MM.1S (cell line): ENCODE measurements around the gene STARD10.

ENCODE experiments used
- DNase-seq: peaks from one replicate; pipeline ENCODE4 v3.0.0-alpha.2; 2015
- H2AFZ ChIP-seq: fragments of 300-600 bp; sonication (generic); 2 replicates; pipeline ENCODE4 v1.6.0; 2016; ENCODE audit warnings: antibody characterized with exemption, low read length
- H3F3A ChIP-seq: fragments of 300-600 bp; sonication (generic); 2 replicates; pipeline ENCODE4 v1.6.1; 2016; ENCODE audit warnings: mild to moderate bottlenecking, antibody characterized with exemption, low read length, moderate library complexity, mixed read lengths; ENCODE audit not compliant: insufficient read depth
- H3K27ac ChIP-seq: fragments of 300-600 bp; sonication (generic); 2 replicates; pipeline ENCODE4 v1.5.1; 2016; ENCODE audit warnings: mild to moderate bottlenecking, low read length
- H3K27me3 ChIP-seq: fragments of 300-600 bp; sonication (generic); replicated peaks from 2 replicates; pipeline ENCODE4 v1.6.0; 2016; ENCODE audit warnings: low read length; ENCODE audit not compliant: insufficient read depth
- H3K36me3 ChIP-seq: fragments of 300-600 bp; sonication (generic); replicated peaks from 2 replicates; pipeline ENCODE4 v1.6.1; 2016; ENCODE audit warnings: mild to moderate bottlenecking, low read length, mixed read lengths; ENCODE audit not compliant: insufficient read depth
- H3K4me1 ChIP-seq: fragments of 300-600 bp; sonication (generic); 2 replicates; pipeline ENCODE4 v1.6.1; 2016; ENCODE audit warnings: low read length, mixed read lengths
- H3K4me2 ChIP-seq: fragments of 300-600 bp; sonication (generic); 2 replicates; pipeline ENCODE4 v1.6.0; 2016; ENCODE audit warnings: low read depth, low read length
- H3K4me3 ChIP-seq: fragments of 300-600 bp; sonication (generic); 2 replicates; pipeline ENCODE4 v1.5.1; 2016; ENCODE audit warnings: low read length, mixed read lengths
- H3K79me2 ChIP-seq: fragments of 300-600 bp; sonication (generic); 2 replicates; pipeline ENCODE4 v1.6.1; 2016; ENCODE audit warnings: mixed run types, low read length, mixed read lengths
- H3K9ac ChIP-seq: fragments of 300-600 bp; sonication (generic); 2 replicates; pipeline ENCODE4 v1.6.1; 2016; ENCODE audit warnings: low read length, mixed read lengths
- H3K9me2 ChIP-seq: fragments of 300-600 bp; sonication (generic); replicated peaks from 2 replicates; pipeline ENCODE4 v1.6.1; 2016; ENCODE audit warnings: mild to moderate bottlenecking, low read length, mixed read lengths; ENCODE audit not compliant: insufficient read depth
- H3K9me3 ChIP-seq: fragments of 300-600 bp; sonication (generic); replicated peaks from 2 replicates; pipeline ENCODE4 v1.6.1; 2016; ENCODE audit warnings: mild to moderate bottlenecking, low read length, mixed read lengths; ENCODE audit not compliant: insufficient read depth
- H4K20me1 ChIP-seq: fragments of 300-600 bp; sonication (generic); 2 replicates; pipeline ENCODE4 v1.6.1; 2016; ENCODE audit warnings: mild to moderate bottlenecking, low read length, moderate library complexity, mixed read lengths; ENCODE audit not compliant: insufficient read depth
- EZH2 ChIP-seq: fragments of 300-600 bp; sonication (generic); optimal IDR thresholded peaks from 2 replicates; pipeline ENCODE3; 2017; ENCODE audit warnings: low read depth, mild to moderate bottlenecking, antibody characterized with exemption, low read length, mixed read lengths
- EZH2phosphoT487 ChIP-seq: fragments of 300-600 bp; sonication (generic); IDR thresholded peaks from 2 replicates; pipeline ENCODE4 v1.6.1; 2018; ENCODE audit warnings: antibody characterized with exemption, low read length
- TF ChIP-seq, protein P1 (sequence below): fragments of 300-600 bp; sonication (generic); IDR thresholded peaks from 2 replicates; pipeline ENCODE4 v1.5.1; 2016; ENCODE audit warnings: antibody characterized with exemption, low read length, mixed read lengths

STARD10 gene

DNA sequence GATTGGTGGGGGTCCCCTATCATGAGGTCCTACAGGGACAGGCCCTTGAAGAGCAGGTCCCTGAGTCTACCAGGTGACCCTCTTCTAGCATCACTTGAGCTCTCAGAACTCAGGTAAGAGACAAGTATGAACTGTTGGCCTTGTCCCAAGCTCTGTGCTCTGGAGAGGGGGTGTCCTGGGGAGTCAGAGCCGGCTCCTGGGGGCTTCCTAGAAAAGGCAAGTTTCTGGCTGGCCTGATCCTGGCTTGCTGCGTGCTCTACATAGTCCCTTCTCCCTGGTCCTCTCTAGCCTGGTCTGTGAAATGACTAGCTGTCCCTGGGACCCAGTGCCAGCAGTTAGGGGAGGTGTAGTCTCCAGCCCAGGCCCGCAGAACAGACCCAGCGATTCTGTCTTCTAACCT is 31.8 kb upstream of the STARD10 start:
- Histone ChIP-seq H3K4me3 (no peak overlapping the region), H3K4me1 (peaks cover 32% of the 10 kb centered on the region), H3K9me3 (no peaks in the 10 kb centered on the region), H3K79me2 (peaks cover 14% of the 10 kb centered on the region; the same call in 1 of the 2 replicates), H4K20me1 (no peaks in the 10 kb centered on the region), H2AFZ (no peak overlapping the region), H3K36me3 (no peaks in the 10 kb centered on the region), H3F3A (peaks cover 27% of the 10 kb centered on the region), H3K9me2 (no peaks in the 10 kb centered on the region), H3K27me3 (no peaks in the 10 kb centered on the region), H3K4me2 (no peak overlapping the region), H3K27ac (no peak overlapping the region), H3K9ac (no peak overlapping the region)
- TF ChIP-seq EZH2phosphoT487 (no peak), EZH2 (no peak)
- TF ChIP-seq, protein P1, sequence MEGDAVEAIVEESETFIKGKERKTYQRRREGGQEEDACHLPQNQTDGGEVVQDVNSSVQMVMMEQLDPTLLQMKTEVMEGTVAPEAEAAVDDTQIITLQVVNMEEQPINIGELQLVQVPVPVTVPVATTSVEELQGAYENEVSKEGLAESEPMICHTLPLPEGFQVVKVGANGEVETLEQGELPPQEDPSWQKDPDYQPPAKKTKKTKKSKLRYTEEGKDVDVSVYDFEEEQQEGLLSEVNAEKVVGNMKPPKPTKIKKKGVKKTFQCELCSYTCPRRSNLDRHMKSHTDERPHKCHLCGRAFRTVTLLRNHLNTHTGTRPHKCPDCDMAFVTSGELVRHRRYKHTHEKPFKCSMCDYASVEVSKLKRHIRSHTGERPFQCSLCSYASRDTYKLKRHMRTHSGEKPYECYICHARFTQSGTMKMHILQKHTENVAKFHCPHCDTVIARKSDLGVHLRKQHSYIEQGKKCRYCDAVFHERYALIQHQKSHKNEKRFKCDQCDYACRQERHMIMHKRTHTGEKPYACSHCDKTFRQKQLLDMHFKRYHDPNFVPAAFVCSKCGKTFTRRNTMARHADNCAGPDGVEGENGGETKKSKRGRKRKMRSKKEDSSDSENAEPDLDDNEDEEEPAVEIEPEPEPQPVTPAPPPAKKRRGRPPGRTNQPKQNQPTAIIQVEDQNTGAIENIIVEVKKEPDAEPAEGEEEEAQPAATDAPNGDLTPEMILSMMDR, result no peak
- DNase-seq, result no peak

DNA sequence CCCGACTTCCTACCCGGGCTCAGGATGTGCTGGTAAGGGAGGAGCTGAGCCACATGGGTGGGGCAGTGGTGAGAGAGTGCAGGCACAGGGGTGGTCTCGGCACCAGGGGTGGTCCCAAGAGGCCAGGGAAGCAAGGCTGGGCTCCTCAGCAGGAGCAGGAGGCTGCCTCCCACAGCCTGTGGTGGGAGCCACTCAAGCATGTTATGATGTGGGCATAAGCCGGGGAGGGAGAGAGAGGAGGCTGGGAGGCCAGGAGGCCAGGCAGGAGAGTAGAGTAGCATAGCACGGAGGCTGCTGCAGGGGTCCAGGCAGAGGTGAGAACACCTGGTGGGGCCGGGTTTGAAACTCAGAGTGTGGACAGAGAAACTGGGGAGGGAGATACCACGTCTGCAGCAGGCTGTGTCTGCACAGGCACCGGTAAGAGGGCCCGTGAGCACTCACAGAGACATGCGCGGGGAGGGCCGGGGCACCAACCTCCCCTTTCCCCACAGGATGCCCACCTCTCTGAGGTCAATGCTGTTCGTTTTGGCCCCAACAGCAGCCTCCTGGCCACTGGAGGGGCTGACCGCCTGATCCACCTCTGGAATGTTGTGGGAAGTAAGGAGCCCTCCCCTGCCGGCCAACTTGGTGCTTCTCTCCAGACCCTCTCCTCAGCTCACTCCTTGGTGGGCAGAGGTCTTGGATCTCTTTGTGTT is 31.1 kb upstream of the STARD10 start:
- Histone ChIP-seq H3K9me3 (no peaks in the 10 kb centered on the region), H2AFZ (no peak overlapping the region), H3K27ac (no peak overlapping the region), H3K79me2 (peaks cover 15% of the 10 kb centered on the region), H3K9ac (no peak overlapping the region), H3K4me2 (no peak overlapping the region), H3F3A (peaks cover 27% of the 10 kb centered on the region), H4K20me1 (no peaks in the 10 kb centered on the region), H3K27me3 (no peaks in the 10 kb centered on the region), H3K4me1 (peaks cover 28% of the 10 kb centered on the region), H3K36me3 (no peaks in the 10 kb centered on the region), H3K4me3 (no peak overlapping the region), H3K9me2 (no peaks in the 10 kb centered on the region)
- TF ChIP-seq EZH2, result no peak
- TF ChIP-seq, protein P1, result no peak
- TF ChIP-seq EZH2phosphoT487, result no peak
- DNase-seq, result peak; percentile 4

DNA sequence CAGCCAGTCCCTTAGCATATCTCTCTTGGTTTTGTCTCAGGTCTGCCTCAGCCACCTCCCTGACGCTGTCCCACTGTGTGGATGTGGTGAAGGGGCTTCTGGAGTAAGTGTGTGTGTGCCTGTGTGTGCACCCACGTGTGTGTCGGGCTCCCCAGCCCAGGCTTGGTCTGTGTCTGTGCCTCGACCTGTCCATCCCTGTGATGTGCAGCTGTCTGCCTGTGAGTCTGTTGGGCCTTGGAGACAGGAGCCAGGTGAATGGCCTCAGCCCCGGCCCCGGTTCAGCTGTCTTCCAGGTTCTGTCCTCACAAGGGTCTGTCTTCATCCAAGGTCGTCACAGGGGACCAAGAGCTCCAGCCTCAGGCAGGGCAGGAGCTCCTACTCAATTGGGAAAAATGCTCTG is 30.2 kb upstream of the STARD10 start:
- Histone ChIP-seq H4K20me1 (no peaks in the 10 kb centered on the region), H2AFZ (no peak overlapping the region), H3K4me1 (peaks cover 18% of the 10 kb centered on the region), H3K27me3 (no peaks in the 10 kb centered on the region), H3K27ac (no peak overlapping the region), H3K4me2 (no peak overlapping the region), H3K36me3 (no peaks in the 10 kb centered on the region), H3K9me3 (no peaks in the 10 kb centered on the region), H3K4me3 (no peak overlapping the region), H3K9ac (no peak overlapping the region), H3F3A (peaks cover 21% of the 10 kb centered on the region), H3K9me2 (no peaks in the 10 kb centered on the region), H3K79me2 (peaks cover 10% of the 10 kb centered on the region; the same call in 1 of the 2 replicates)
- DNase-seq, result peak; percentile 4
- TF ChIP-seq EZH2phosphoT487 (no peak), EZH2 (no peak)
- TF ChIP-seq, protein P1, result no peak
